ENCODE results near the gene FCN3. TPM values are rescaled to one million over a fixed set of nuclear protein-coding genes. Genes with fewer than 3 reads are reported as not detected.
A peak's percentile ranks its signal among the peaks of the same experiment; 100 is the strongest.

Gene FCN3
- total and polyA plus RNA-seq, 9 of the 15 experiments (the other 6 are each of a cell fraction or from before 2014, with no cell fraction given), result 0.49 TPM; not detected in 8

GRCh38 chr1:27367160-27367650 lies 7.4 kb downstream of the FCN3 start (continued):
- TF ChIP-seq ZBTB7A (IDR thresholded peaks at IDR 0.05; ENCODE audit: borderline replicate concordance, control insufficient read depth, low read depth, low read length), result peak; percentile 79; the same call in 1 of the 2 replicates
- TF ChIP-seq ZNF408 (CRISPR knock-in tag; IDR thresholded peaks at IDR 0.05; ENCODE audit: low read depth), result no peak
- no peak for TF ChIP-seq HLTF (IDR thresholded peaks at IDR 0.05)
- TF ChIP-seq ADNP (tag; IDR thresholded peaks at IDR 0.05), result no peak
- no peak for TF ChIP-seq STAT5A (IDR thresholded peaks at IDR 0.05; ENCODE audit: borderline replicate concordance, low read length)
- TF ChIP-seq ETV6 (IDR thresholded peaks at IDR 0.05; ENCODE audit: borderline replicate concordance in 1 of 2, low read depth in 2 of 2, low read length in 1 of 2), result no peak
- 0 out of 2 replicates have a peak, but pooled peaks have one; percentile 43 for TF ChIP-seq ETV6 (CRISPR knock-in tag; IDR thresholded peaks at IDR 0.05; ENCODE audit: borderline replicate concordance)
- 0 out of 2 replicates have a peak, but pooled peaks have one; percentile 71 for TF ChIP-seq SREBF2 (CRISPR knock-in tag; IDR thresholded peaks at IDR 0.05)
- TF ChIP-seq ZKSCAN1 (IDR thresholded peaks at IDR 0.05; ENCODE audit: low read depth, low read length), result no peak
- no peak for TF ChIP-seq ZNF583 (CRISPR knock-in tag; IDR thresholded peaks at IDR 0.05)
- TF ChIP-seq ZNF165 (CRISPR knock-in tag; IDR thresholded peaks at IDR 0.05; ENCODE audit: borderline replicate concordance), result no peak
- no peak for TF ChIP-seq KAT7 (CRISPR knock-in tag; IDR thresholded peaks at IDR 0.05; ENCODE audit: borderline replicate concordance)
- TF ChIP-seq BCLAF1 (IDR thresholded peaks at IDR 0.05; ENCODE audit: borderline replicate concordance in 1 of 2, control insufficient read depth in 1 of 2, low read depth in 2 of 2, low read length in 1 of 2), result no peak
- TF ChIP-seq ZC3H4 (CRISPR knock-in tag; IDR thresholded peaks at IDR 0.05; ENCODE audit: borderline replicate concordance), result no peak
- TF ChIP-seq HDAC1 (IDR thresholded peaks at IDR 0.05), result no peak
- no peak for TF ChIP-seq ATF6 (CRISPR knock-in tag; IDR thresholded peaks at IDR 0.05)
- no peak for TF ChIP-seq THAP12 (CRISPR knock-in tag; IDR thresholded peaks at IDR 0.05)
- TF ChIP-seq TOE1 (IDR thresholded peaks at IDR 0.05; ENCODE audit: borderline replicate concordance), result no peak
- TF ChIP-seq TOE1 (CRISPR knock-in tag; IDR thresholded peaks at IDR 0.05; ENCODE audit: borderline replicate concordance, low read depth), result no peak
